GM13976 (cell line): ENCODE data around the gene GTF3C6.
"Not testable (repeated sequence)": the region's sequence is repeated elsewhere in the genome, so short reads cannot be mapped to it uniquely, and the experiment has no call there.

Source experiments
- DNase-seq: peaks from one replicate; pipeline ENCODE4 v3.0.0; 2012; ENCODE audit warnings: low spot score
- in situ Hi-C: fragments of 300-500 bp; cut with MboI; formaldehyde crosslinking; loops from one replicate; pipeline ENCODE4 v1.12.0; 2022; ENCODE audit warnings: low sequenced_read_pairs, mixed read lengths, inconsistent platforms; ENCODE audit not compliant: unreplicated experiment
- TF ChIP-seq, protein P1 (sequence below): IDR thresholded peaks from 2 replicates; pipeline ENCODE4 v1.5.1; 2012; ENCODE audit warnings: borderline replicate concordance, mild to moderate bottlenecking; ENCODE audit not compliant: insufficient read depth; ENCODE audit errors: extremely low read depth, missing control alignments, control extremely low read depth

The GTF3C6 gene

DNA sequence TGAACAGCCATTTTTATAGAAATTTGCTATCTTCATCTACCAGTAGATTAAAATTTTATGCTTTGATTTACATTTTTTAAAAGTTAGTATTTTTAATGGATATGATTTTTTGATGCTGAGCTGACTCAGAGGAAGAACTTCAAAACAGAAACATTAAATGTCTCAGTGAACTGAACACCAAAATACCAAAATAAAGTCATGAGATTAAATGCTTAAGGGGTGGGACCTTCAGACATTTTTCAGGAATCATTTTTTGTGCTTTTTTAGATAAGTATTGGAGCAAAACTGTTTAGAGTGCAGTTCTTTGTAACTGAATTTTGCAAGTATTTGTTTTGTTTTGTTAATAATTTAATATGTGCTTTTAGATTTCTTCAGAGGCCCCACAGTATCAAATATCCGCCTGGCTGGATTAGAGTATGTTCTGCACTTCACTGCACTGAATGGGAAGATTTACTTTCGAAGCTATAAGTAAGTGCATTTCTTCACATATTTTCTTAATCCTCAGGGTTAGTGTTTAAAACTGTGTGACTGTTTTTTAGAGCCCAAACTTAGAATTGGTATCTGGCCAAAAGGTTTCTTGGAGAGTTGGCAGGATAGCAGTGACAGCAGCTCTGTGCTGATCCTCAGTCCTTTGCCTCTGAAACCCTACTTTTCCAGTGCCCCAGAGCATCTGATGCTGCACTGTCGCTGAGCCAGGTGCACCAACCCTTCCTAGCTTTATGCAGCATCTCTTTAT lies 57.1 kb downstream of the GTF3C6 start:
- in situ Hi-C loops: loop anchor here (25.0 kb wide), 1 partner anchor 622 kb away; no protein-coding TSS in a partner anchor
- DNase-seq: no peak
- TF ChIP-seq, protein P1, sequence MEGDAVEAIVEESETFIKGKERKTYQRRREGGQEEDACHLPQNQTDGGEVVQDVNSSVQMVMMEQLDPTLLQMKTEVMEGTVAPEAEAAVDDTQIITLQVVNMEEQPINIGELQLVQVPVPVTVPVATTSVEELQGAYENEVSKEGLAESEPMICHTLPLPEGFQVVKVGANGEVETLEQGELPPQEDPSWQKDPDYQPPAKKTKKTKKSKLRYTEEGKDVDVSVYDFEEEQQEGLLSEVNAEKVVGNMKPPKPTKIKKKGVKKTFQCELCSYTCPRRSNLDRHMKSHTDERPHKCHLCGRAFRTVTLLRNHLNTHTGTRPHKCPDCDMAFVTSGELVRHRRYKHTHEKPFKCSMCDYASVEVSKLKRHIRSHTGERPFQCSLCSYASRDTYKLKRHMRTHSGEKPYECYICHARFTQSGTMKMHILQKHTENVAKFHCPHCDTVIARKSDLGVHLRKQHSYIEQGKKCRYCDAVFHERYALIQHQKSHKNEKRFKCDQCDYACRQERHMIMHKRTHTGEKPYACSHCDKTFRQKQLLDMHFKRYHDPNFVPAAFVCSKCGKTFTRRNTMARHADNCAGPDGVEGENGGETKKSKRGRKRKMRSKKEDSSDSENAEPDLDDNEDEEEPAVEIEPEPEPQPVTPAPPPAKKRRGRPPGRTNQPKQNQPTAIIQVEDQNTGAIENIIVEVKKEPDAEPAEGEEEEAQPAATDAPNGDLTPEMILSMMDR: no peak

DNA sequence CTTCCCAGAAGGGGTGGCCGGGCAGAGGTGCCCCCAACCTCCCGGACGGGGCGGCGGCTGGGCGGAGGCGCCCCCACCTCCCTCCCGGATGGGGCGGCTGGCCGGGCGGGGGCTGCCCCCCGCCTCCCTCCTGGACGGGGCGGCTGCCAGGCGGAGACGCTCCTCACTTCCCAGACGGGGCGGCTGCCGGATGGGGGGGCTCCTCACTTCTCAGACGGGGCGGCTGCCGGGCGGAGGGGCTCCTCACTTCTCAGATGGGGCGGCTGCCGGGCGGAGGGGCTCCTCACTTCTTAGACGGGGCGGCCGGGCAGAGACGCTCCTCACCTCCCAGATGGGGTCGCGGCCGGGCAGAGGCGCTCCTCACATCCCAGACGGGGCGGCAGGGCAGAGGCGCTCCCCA lies 58.7 kb downstream of the GTF3C6 start:
- DNase-seq: not testable (repeated sequence)
- in situ Hi-C loops: loop anchor here (25.0 kb wide), 1 partner anchor 620 kb away; no protein-coding TSS in a partner anchor
